ENCODE measurements around the gene SLC9A8. TPM values are rescaled to one million over a fixed set of nuclear protein-coding genes. Genes with fewer than 3 reads are reported as not detected.

The SLC9A8 gene
- total RNA-seq = 10 to 100 TPM in 3 of 4 donors, 1 to 10 TPM in 1; 9.0 to 31.0 (median 16.6) TPM

GRCh38 chr20:49812507-49813304 is at the start of gene SLC9A8:
Gene SLC9A8, plus strand, starts transcription at chr20:49812828. Its CDS starts 95 bp downstream, at chr20:49812923.
- TF ChIP-seq POLR2A (IDR thresholded peaks at IDR 0.05) = peak; percentile 86
- TF ChIP-seq CTCF (IDR thresholded peaks at IDR 0.05) = peak in 4 of 5 experiments; percentile 30 to 57 (median 35)
- peak; percentile 16 to 85 (median 83) for TF ChIP-seq POLR2AphosphoS5 (IDR thresholded peaks at IDR 0.05)
- no peak for TF ChIP-seq EP300 (IDR thresholded peaks at IDR 0.05; ENCODE audit: low read depth)
- Histone ChIP-seq H3K4me3 (peak within 1 kb of the TSS; percentile 63 to 96 (median 82)), H3K4me1 (peaks cover 0 to 26% (median 19%) of the 10 kb centered on the region in 4 donors), H3K27ac (peak within 1 kb of the TSS; percentile 93 to 100 (median 97)), H3K36me3 (peaks cover 0 to 16% (median 0%) of the 10 kb centered on the region in 4 donors), H3K9me3 (no peaks in the 10 kb centered on the region), H3K27me3 (no peaks in the 10 kb centered on the region)
- 1% methylated on average over 33 of the region's 61 CpGs; no CpG with 5 or more reads in 1 of the 2 donors for WGBS, 2 donors (ENCODE audit: low coverage in 1 of 2)
- intact Hi-C loops (cut with DNase I; ENCODE audit: low total_unique reads) = no loop called here
- in situ Hi-C loops (cut with MboI; ENCODE audit: low pct_ligation_motif_present in 1 of 4, low pct_unique_long_range_greater_than_20kb in 1 of 4, low sequenced_read_pairs in 3 of 4) = no loop called here
- DNase-seq = peak; percentile 89

- TF ChIP-seq POLR2AphosphoS5 (IDR thresholded peaks at IDR 0.05) = no peak
- TF ChIP-seq POLR2A (IDR thresholded peaks at IDR 0.05) = no peak
- TF ChIP-seq EP300 (IDR thresholded peaks at IDR 0.05; ENCODE audit: low read depth) = no peak
- TF ChIP-seq CTCF (IDR thresholded peaks at IDR 0.05) = no peak
- WGBS, 2 donors (ENCODE audit: low coverage in 1 of 2) = 92% methylated on average over 12 of the region's 12 CpGs; no CpG with 5 or more reads in 1 of the 2 donors
- DNase-seq = no peak
- no peaks in the 10 kb centered on the region for H3K27me3 ChIP-seq
- no peaks in the 10 kb centered on the region for H3K36me3 ChIP-seq
- intact Hi-C loops (cut with DNase I; ENCODE audit: low total_unique reads) (no loop called here), in situ Hi-C loops (cut with MboI; ENCODE audit: low pct_ligation_motif_present in 1 of 4, low pct_unique_long_range_greater_than_20kb in 1 of 4, low sequenced_read_pairs in 3 of 4) (no loop called here)
- H3K4me3 ChIP-seq = no peak overlapping the region
- no peak overlapping the region for H3K27ac ChIP-seq
- H3K9me3 ChIP-seq = no peaks in the 10 kb centered on the region
- H3K4me1 ChIP-seq = peaks cover 2 to 20% (median 4%) of the 10 kb centered on the region in 4 donors
These were observed 49.5 kb upstream of the SLC9A8 start for GRCh38 chr20:49762940-49763766.

GRCh38 chr20:49765413-49765736 is 47.3 kb upstream of the SLC9A8 start:
- H3K27me3 ChIP-seq = no peaks in the 10 kb centered on the region
- TF ChIP-seq CTCF (IDR thresholded peaks at IDR 0.05) (no peak), EP300 (IDR thresholded peaks at IDR 0.05; ENCODE audit: low read depth) (no peak), POLR2AphosphoS5 (IDR thresholded peaks at IDR 0.05) (no peak), POLR2A (IDR thresholded peaks at IDR 0.05) (no peak)
- intact Hi-C loops (cut with DNase I; ENCODE audit: low total_unique reads) (no loop called here), in situ Hi-C loops (cut with MboI; ENCODE audit: low pct_ligation_motif_present in 1 of 4, low pct_unique_long_range_greater_than_20kb in 1 of 4, low sequenced_read_pairs in 3 of 4) (no loop called here)
- DNase-seq = no peak
- WGBS, 2 donors (ENCODE audit: low coverage in 1 of 2) = 83 to 91% methylated on average over 1 to 5 of the region's 5 CpGs
- H3K4me1 ChIP-seq = peaks cover 10 to 31% (median 11%) of the 10 kb centered on the region in 4 donors
- H3K36me3 ChIP-seq = no peaks in the 10 kb centered on the region
- H3K4me3 ChIP-seq = no peak overlapping the region
- H3K9me3 ChIP-seq = no peaks in the 10 kb centered on the region
- H3K27ac ChIP-seq = no peak overlapping the region
